ENCODE data around the gene SAMD11.

The SAMD11 gene

GRCh38 chr1:980137-980571 is 56.4 kb downstream of the SAMD11 start:
- TF ChIP-seq EZH2phosphoT487 (IDR thresholded peaks at IDR 0.05; ENCODE audit: borderline replicate concordance, low read length) (no peak), CTCF (IDR thresholded peaks at IDR 0.05; ENCODE audit: low read depth, low read length, poor library complexity, severe bottlenecking) (no peak)
- H4K20me1 ChIP-seq (ENCODE audit: control insufficient read depth, insufficient read depth, low read depth, low read length): no peaks in the 10 kb centered on the region
- H3K9me3 ChIP-seq (ENCODE audit: control insufficient read depth, insufficient read depth, low read length): no peaks in the 10 kb centered on the region
- no peak overlapping the region for H3K4me2 ChIP-seq (ENCODE audit: low read length)
- H3K4me1 ChIP-seq (ENCODE audit: control insufficient read depth, low read length): peaks cover 3% of the 10 kb centered on the region; the same call in 1 of the 2 replicates
- no peaks in the 10 kb centered on the region for H3K79me2 ChIP-seq (ENCODE audit: control insufficient read depth, low read length)
- H3K27ac ChIP-seq (ENCODE audit: low read depth, low read length): no peak overlapping the region
- H3K9me2 ChIP-seq (replicated peaks; ENCODE audit: control insufficient read depth, low read length): no peaks in the 10 kb centered on the region
- H3F3A ChIP-seq (ENCODE audit: control insufficient read depth, insufficient read depth): no peaks in the 10 kb centered on the region
- H3K27me3 ChIP-seq (ENCODE audit: control insufficient read depth, low read length): peaks cover under 1% of the 10 kb centered on the region
- H3K36me3 ChIP-seq (ENCODE audit: control insufficient read depth, low read length): no peaks in the 10 kb centered on the region
- H3K4me3 ChIP-seq (ENCODE audit: low read length): no peak overlapping the region

- Histone ChIP-seq H3K27me3 (ENCODE audit: control insufficient read depth, low read length) (peaks cover 4% of the 10 kb centered on the region), H3K9me3 (ENCODE audit: control insufficient read depth, insufficient read depth, low read length) (no peaks in the 10 kb centered on the region), H3K4me2 (ENCODE audit: low read length) (no peak overlapping the region)
These were observed 57.1 kb downstream of the SAMD11 start for GRCh38 chr1:980602-981395.

GRCh38 chr1:981491-981954 is 57.8 kb downstream of the SAMD11 start:
- H3K27me3 ChIP-seq (ENCODE audit: control insufficient read depth, low read length): peaks cover 6% of the 10 kb centered on the region

More at GRCh38 chr1:980602-981395, 57.1 kb downstream of the SAMD11 start:
- no peaks in the 10 kb centered on the region for H3F3A ChIP-seq (ENCODE audit: control insufficient read depth, insufficient read depth)
- H4K20me1 ChIP-seq (ENCODE audit: control insufficient read depth, insufficient read depth, low read depth, low read length): no peaks in the 10 kb centered on the region
- TF ChIP-seq CTCF (IDR thresholded peaks at IDR 0.05; ENCODE audit: low read depth, low read length, poor library complexity, severe bottlenecking): no peak
- TF ChIP-seq EZH2phosphoT487 (IDR thresholded peaks at IDR 0.05; ENCODE audit: borderline replicate concordance, low read length): no peak
- no peak overlapping the region for H3K27ac ChIP-seq (ENCODE audit: low read depth, low read length)
- H3K9me2 ChIP-seq (replicated peaks; ENCODE audit: control insufficient read depth, low read length): no peaks in the 10 kb centered on the region
- H3K79me2 ChIP-seq (ENCODE audit: control insufficient read depth, low read length): no peaks in the 10 kb centered on the region
- H3K36me3 ChIP-seq (ENCODE audit: control insufficient read depth, low read length): no peaks in the 10 kb centered on the region
- H3K4me3 ChIP-seq (ENCODE audit: low read length): no peak overlapping the region
- peaks cover 3% of the 10 kb centered on the region; the same call in 1 of the 2 replicates for H3K4me1 ChIP-seq (ENCODE audit: control insufficient read depth, low read length)

More at GRCh38 chr1:981491-981954, 57.8 kb downstream of the SAMD11 start:
- no peaks in the 10 kb centered on the region for H3K9me2 ChIP-seq (replicated peaks; ENCODE audit: control insufficient read depth, low read length)
- H3F3A ChIP-seq (ENCODE audit: control insufficient read depth, insufficient read depth): no peaks in the 10 kb centered on the region
- TF ChIP-seq CTCF (IDR thresholded peaks at IDR 0.05; ENCODE audit: low read depth, low read length, poor library complexity, severe bottlenecking): no peak
- no peak for TF ChIP-seq EZH2phosphoT487 (IDR thresholded peaks at IDR 0.05; ENCODE audit: borderline replicate concordance, low read length)
- H3K4me2 ChIP-seq (ENCODE audit: low read length): no peak overlapping the region
- no peak overlapping the region for H3K4me3 ChIP-seq (ENCODE audit: low read length)
- H3K79me2 ChIP-seq (ENCODE audit: control insufficient read depth, low read length): no peaks in the 10 kb centered on the region
- no peaks in the 10 kb centered on the region for H3K9me3 ChIP-seq (ENCODE audit: control insufficient read depth, insufficient read depth, low read length)
- H4K20me1 ChIP-seq (ENCODE audit: control insufficient read depth, insufficient read depth, low read depth, low read length): no peaks in the 10 kb centered on the region
- no peaks in the 10 kb centered on the region for H3K4me1 ChIP-seq (ENCODE audit: control insufficient read depth, low read length)
- H3K27ac ChIP-seq (ENCODE audit: low read depth, low read length): no peak overlapping the region
- H3K36me3 ChIP-seq (ENCODE audit: control insufficient read depth, low read length): no peaks in the 10 kb centered on the region
